ENCODE data around the gene CSH2.

- TF ChIP-seq ZNF704 (tag by site-specific recombination; IDR thresholded peaks at IDR 0.05): no peak
- no peak for TF ChIP-seq KLF16 (tag by site-specific recombination; IDR thresholded peaks at IDR 0.05)
- TF ChIP-seq CTCF (tag by site-specific recombination; IDR thresholded peaks at IDR 0.05): no peak
- no peak for TF ChIP-seq ZNF629 (tag by site-specific recombination; IDR thresholded peaks at IDR 0.05)
- no peak for TF ChIP-seq ZNF416 (tag by site-specific recombination; IDR thresholded peaks at IDR 0.05)
- no peak for TF ChIP-seq ZNF777 (tag by site-specific recombination; IDR thresholded peaks at IDR 0.05; ENCODE audit: borderline replicate concordance)
- 0 out of 2 replicates have a peak, but pooled peaks have one; percentile 41 for TF ChIP-seq ZNF398 (tag by site-specific recombination; IDR thresholded peaks at IDR 0.05)
- no peak for TF ChIP-seq ZNF610 (tag by site-specific recombination; IDR thresholded peaks at IDR 0.05; ENCODE audit: borderline replicate concordance)
These were observed 45.7 kb downstream of the CSH2 start for GRCh38 chr17:63827801-63828221.

Measured in HEK293 (cell line).